GM12891 (cell line): ENCODE measurements around the gene MYO7B.
"Not testable (repeated sequence)": the region's sequence is repeated elsewhere in the genome, so short reads cannot be mapped to it uniquely, and the experiment has no call there.

Experiments
- DNase-seq: peaks from one replicate; pipeline ENCODE4 v3.0.0; 2011; ENCODE audit warnings: low spot score; ENCODE audit not compliant: insufficient read length
- FAIRE-seq: peaks from 2 replicates; lab custom pipeline; 2011; peaks lifted over from hg19 to GRCh38; lab: Jason Lieb, UNC
- PAX5 ChIP-seq: IDR thresholded peaks from 2 replicates; pipeline ENCODE4 v1.6.1; 2011; ENCODE audit warnings: low read length, moderate library complexity, mild to moderate bottlenecking; ENCODE audit not compliant: insufficient read depth, severe bottlenecking
- POLR2A ChIP-seq: IDR thresholded peaks from 2 replicates; pipeline ENCODE4 v1.6.1; 2011; ENCODE audit warnings: low read depth, low read length, control low read depth
- POLR2AphosphoS5 ChIP-seq: IDR thresholded peaks from 2 replicates; pipeline ENCODE4 v1.6.1; 2011; ENCODE audit warnings: low read depth, low read length, control low read depth
- POU2F2 ChIP-seq: IDR thresholded peaks from 2 replicates; pipeline ENCODE4 v1.6.1; 2011; ENCODE audit warnings: low read depth, mild to moderate bottlenecking, control low read depth, low read length, moderate library complexity
- SPI1 ChIP-seq: IDR thresholded peaks from 2 replicates; pipeline ENCODE4 v1.6.1; 2011; ENCODE audit warnings: low read depth, low read length, control low read depth
- TAF1 ChIP-seq: IDR thresholded peaks from 2 replicates; pipeline ENCODE4 v1.6.1; 2011; ENCODE audit warnings: low read depth, low read length, control low read depth

MYO7B gene

DNA sequence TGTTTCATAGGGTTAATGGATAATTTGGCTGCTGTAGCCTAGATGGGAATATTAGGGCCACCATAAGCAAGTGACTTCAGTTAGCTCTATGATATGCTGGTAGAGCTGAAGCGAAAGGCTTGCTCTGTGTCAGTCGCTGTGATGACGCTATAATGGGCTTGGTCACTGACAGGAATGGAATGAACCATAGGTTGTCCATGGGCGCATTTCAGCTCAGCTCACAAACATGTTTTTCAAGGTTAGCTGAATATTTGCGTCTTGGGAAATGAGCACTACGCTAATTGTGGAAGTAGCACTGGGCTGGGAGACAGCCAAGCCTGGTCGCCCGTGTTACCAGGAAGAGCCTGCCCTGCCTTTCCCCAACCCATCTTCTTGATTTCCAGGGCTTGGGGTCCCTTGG, 3.2 kb upstream of the MYO7B start:
- FAIRE-seq, result no peak
- TF ChIP-seq POLR2AphosphoS5 (no peak), POLR2A (no peak), POU2F2 (no peak), TAF1 (no peak), SPI1 (no peak), PAX5 (no peak)

DNA sequence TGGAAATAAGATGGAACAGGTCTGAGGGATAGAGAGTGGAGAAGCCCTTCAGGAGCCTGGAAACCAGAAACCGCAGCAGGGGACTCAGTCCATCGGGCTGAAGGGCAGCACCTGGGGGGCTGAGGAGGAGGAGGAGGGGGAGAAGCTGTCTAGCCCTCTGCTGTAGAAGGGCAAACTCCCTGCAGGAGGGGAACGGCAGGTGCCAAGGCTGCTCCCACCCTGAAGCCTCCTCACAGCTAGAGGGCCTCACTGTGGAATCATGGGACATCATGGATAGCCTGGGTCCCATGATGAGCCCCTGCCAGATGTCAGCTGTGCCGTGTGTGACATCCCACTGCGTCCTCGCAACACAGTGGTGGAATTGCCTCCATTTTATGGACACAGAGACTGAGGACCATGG, 435 bp downstream of the MYO7B start:
- no peak for FAIRE-seq
- DNase-seq, result no peak
- TF ChIP-seq PAX5 (no peak), SPI1 (no peak), TAF1 (no peak), POU2F2 (no peak), POLR2A (no peak), POLR2AphosphoS5 (no peak)

More for the DNA sequence above, 3.2 kb upstream of the MYO7B start:
- DNase-seq, result no peak

DNA sequence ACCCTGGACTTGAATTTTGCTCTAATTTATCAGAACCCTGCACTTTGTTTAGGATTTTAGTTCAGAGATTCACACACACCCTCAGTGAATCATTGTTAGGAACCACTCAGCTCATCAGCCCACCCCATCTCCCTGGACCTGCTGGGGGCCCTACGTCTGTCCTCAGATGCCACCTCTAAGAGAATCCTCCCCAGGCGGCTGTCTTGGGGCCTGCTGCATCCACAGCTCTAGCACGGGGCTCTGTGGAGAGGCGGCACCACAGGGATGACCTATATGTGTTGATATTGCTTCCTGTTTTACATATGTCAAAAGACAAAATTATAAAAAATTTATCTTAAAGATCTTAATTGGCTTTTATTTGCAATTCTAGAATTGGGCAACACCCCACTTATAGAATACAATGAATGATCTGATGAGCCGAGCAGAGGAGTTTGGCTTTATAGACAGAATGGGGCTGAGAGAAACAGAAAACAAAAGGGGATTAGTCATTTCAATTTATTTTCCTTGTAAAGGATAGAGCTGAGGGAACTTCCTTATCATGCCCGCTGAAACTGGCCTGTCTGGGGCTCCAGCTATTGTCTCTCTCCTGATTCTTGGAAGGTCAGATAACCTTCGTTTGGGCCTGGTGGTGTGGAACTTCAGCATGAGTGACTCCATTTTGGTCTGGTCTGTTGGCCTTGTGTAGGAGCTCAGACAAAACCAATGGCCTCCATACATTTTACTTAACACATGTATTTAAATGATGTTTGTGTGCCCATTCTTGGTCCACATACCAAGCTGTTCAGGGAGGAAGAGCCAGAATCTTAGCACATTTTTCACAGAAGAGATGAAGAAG, 1.4 kb downstream of the MYO7B start:
- no peak for FAIRE-seq
- TF ChIP-seq TAF1 (no peak), POLR2A (no peak), POLR2AphosphoS5 (no peak), POU2F2 (no peak), PAX5 (no peak), SPI1 (no peak)
- DNase-seq, result no peak

DNA sequence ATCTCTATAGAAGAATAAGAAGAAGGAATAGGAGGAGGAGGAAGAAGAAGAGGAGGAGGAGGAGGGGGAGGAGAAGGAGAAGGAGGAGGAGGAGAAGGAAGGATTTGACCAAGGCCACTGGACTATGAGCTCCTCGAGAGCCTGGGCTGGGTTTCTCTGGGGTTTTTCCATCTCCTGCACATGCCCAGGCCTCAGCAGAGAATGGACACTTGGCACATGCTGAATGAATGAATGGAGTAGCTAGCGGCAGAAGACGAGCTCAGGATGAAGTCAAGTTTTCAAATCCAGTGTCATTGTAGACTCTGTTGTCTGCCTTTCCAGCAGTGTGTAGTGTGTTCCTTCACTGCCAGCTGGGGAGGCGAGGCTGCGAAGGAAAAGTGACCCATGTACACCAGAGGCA, 2.2 kb downstream of the MYO7B start:
- DNase-seq (no peak), FAIRE-seq (no peak)
- no peak for TF ChIP-seq PAX5
- TF ChIP-seq SPI1, result no peak
- no peak for TF ChIP-seq POLR2A
- TF ChIP-seq POLR2AphosphoS5, result no peak
- TF ChIP-seq POU2F2, result no peak

DNA sequence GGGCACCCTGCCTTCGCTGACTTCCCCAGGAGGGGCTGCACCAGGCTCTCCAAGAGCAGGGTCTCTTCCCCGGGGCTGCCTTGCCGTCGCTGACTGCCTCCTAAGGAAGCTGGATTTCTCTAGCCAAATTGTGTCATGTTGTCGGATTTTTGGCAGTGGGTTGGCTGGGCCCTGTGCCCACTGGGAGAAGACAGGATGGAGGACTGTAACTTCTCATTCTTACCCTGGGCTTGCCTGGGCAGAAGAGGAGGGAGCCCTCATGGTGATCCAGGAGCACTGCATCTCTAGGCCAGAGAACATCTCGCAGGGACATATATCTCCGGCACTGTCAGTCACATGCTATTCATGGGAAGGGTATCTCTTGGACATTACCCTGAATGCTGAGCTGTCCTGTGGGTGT, 6.3 kb downstream of the MYO7B start:
- TF ChIP-seq POLR2A, result no peak
- no peak for TF ChIP-seq PAX5
- no peak for TF ChIP-seq POLR2AphosphoS5
- no peak for TF ChIP-seq POU2F2
- TF ChIP-seq TAF1, result no peak
- TF ChIP-seq SPI1, result no peak
- FAIRE-seq (no peak), DNase-seq (no peak)

DNA sequence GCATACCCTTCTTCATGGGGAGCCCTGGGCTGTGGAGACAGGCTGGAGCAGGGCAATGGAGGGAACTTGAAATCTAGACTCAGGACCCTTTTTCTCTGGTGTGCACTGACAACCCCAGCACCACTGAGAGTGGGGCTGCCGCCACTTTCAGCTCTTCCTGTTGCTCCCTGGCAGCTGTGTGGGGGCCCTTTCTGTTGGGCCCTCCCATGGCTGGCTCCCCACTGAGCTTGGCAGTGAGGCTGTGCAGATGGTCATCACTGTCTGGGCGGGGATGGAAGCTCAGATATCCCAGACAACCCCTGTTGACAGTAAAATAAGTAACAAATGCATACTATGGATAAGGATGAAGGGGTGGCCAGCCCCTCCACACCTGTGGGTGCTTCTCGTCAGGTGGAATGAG, 6.7 kb downstream of the MYO7B start:
- TF ChIP-seq POLR2A (no peak), PAX5 (no peak), SPI1 (no peak), POU2F2 (no peak), POLR2AphosphoS5 (no peak), TAF1 (no peak)
- DNase-seq (no peak), FAIRE-seq (no peak)

DNA sequence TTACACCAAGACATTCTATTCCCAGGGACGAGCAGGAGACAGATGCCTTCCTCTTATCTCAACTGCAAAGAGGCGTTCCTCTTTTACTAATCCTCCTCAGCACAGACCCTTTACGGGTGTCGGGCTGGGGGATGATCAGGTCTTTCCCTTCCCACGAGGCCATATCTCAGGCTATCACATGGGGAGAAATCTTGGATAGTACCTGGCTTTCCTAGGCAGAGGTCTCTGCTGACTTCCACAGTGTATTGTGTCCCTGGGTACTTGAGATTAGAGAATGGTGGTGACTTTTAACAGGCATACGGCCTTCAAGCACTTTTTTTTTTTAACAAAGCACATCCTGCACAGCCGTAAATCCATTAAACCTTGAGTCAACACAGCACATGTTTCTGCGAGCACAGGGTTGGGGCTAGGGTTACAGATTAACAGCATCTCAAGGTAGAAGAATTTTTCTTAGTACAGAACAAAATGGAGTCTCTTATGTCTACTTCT, 7.6 kb downstream of the MYO7B start:
- not testable (repeated sequence) for FAIRE-seq, DNase-seq

DNA sequence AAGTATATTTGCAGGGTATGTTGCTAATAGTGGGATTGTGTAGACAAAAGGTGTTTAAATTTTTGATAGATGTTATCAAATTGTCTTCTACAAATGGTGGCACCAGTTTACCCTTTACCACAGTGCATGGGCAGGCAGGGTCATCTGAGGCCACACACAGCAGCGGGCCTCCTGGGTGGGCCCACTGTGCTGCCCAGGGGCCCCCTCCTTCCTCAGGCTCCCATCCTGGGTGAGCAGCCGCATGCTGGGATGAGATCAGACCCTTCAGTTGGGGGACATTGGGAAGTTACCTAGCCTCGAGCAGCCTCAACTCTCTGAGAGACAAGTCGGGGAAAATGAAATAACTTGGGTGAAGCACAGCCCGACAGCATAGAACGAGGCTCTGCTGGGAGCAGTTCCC, 9.7 kb downstream of the MYO7B start:
- FAIRE-seq, result no peak
- no peak for DNase-seq
- no peak for TF ChIP-seq PAX5
- TF ChIP-seq POU2F2, result no peak
- TF ChIP-seq POLR2A, result no peak
- no peak for TF ChIP-seq SPI1
- no peak for TF ChIP-seq POLR2AphosphoS5
- no peak for TF ChIP-seq TAF1

DNA sequence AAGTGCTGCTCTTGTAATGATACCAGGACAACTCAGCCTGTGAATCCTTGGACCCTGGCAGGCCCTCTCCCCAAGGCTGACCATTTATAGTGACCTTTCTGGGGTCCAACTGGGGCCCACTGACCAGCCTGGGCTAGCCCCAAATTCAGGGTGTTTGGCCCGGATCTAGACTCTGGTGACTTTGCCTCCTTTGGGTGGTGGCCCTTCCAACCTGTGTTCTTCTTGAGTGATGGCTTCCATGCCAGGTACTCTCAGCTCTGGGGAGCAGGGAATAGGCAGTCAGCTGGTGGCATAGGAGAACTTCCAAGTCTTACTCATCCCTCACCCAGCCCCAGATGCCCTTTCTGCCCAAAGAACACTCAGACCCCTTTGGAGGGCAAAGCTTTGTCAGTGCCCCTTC, 10.3 kb downstream of the MYO7B start:
- DNase-seq (no peak), FAIRE-seq (no peak)
- no peak for TF ChIP-seq TAF1
- TF ChIP-seq POLR2A, result no peak
- no peak for TF ChIP-seq PAX5
- no peak for TF ChIP-seq POU2F2
- TF ChIP-seq POLR2AphosphoS5, result no peak
- no peak for TF ChIP-seq SPI1

DNA sequence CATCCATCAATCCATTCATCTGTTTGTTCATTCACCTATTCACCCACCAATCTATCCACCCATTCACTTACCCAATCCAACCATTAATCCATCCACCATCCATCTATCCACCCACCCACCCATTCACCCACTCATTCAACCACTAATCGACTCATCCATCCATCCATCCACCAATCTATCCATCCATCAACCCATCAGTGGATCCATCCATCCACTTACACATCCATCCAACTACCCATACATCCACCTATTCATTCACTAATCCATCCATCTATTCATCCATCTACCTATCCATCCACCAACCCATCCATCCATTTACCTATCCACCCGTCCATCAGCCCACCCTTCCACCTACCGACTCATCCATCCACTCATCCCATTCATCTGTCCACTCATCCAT, 11.3 kb downstream of the MYO7B start:
- no peak for FAIRE-seq
- no peak for DNase-seq
- TF ChIP-seq TAF1, result no peak
